HL-60 (cell line): ENCODE measurements around the gene SGSM1.
A peak's percentile ranks its signal among the peaks of the same experiment; 100 is the strongest.

Experiments used
- DNase-seq, 2 experiments: peaks; one replicate each; pipeline ENCODE4 v3.0.0-alpha.2; 2010 to 2020; ENCODE audit warnings: low read depth in 1 of 2, low spot score in 1 of 2
- H3K27ac ChIP-seq: fragments of 250-450 bp; sonication (Bioruptor Pico); replicated peaks from 2 replicates; pipeline ENCODE4 v1.5.1; 2020; ENCODE audit warnings: mild to moderate bottlenecking, moderate library complexity
- H3K27me3 ChIP-seq: fragments of 250-450 bp; sonication (Bioruptor Pico); 2 replicates; pipeline ENCODE4 v1.5.1; 2021; ENCODE audit warnings: mild to moderate bottlenecking, moderate library complexity; ENCODE audit not compliant: insufficient read depth, poor library complexity, severe bottlenecking
- H3K4me3 ChIP-seq: replicated peaks from 2 replicates; pipeline ENCODE4 v1.5.1; 2011; ENCODE audit warnings: mild to moderate bottlenecking, control low read depth, low read length; ENCODE audit not compliant: insufficient read depth
- GABPA ChIP-seq: IDR thresholded peaks from 2 replicates; pipeline ENCODE4 v1.6.1; 2012; ENCODE audit warnings: low read depth
- POLR2AphosphoS5 ChIP-seq: IDR thresholded peaks from 2 replicates; pipeline ENCODE4 v1.6.1; 2012; ENCODE audit warnings: low read depth
- REST ChIP-seq: IDR thresholded peaks from 2 replicates; pipeline ENCODE4 v1.6.1; 2012; ENCODE audit warnings: low read depth; ENCODE audit not compliant: insufficient replicate concordance
- SPI1 ChIP-seq: IDR thresholded peaks from 2 replicates; pipeline ENCODE4 v1.6.1; 2012; ENCODE audit warnings: low read depth, mild to moderate bottlenecking, borderline replicate concordance
- TF ChIP-seq, protein P1 (sequence below): IDR thresholded peaks from one replicate; pipeline ENCODE4 v1.5.1; 2011; ENCODE audit warnings: low read length, control low read depth, inconsistent platforms; ENCODE audit not compliant: insufficient read depth

The SGSM1 gene

DNA sequence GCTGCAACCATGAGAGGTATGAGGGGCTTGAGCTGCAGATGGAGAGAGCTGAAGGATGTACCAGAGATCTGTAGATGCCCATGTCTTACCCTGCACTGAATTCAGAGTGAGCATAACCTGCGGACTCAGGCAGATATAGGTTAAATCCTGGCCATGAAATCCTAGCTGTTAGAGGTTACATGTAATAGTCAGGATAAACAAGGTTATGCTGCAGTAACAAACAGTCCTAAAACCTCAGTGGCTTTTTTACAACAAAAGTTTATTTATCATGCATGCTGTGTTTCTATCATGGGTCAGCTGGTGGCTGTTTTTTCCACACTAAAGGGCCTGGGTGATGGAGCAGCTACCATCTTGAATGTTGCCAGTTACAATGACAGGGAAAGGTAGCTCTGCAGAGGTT is 70.7 kb downstream of the SGSM1 start:
- Histone ChIP-seq H3K27ac (no peak overlapping the region), H3K27me3 (no peaks in the 10 kb centered on the region), H3K4me3 (no peak overlapping the region)
- no peak for TF ChIP-seq GABPA
- TF ChIP-seq POLR2AphosphoS5, result no peak
- TF ChIP-seq REST, result no peak
- DNase-seq, result no peak

GRCh38 chr22:24878969-24879368 is 73.0 kb downstream of the SGSM1 start:
- Histone ChIP-seq H3K4me3 (no peak overlapping the region), H3K27me3 (no peaks in the 10 kb centered on the region), H3K27ac (no peak overlapping the region)

DNA sequence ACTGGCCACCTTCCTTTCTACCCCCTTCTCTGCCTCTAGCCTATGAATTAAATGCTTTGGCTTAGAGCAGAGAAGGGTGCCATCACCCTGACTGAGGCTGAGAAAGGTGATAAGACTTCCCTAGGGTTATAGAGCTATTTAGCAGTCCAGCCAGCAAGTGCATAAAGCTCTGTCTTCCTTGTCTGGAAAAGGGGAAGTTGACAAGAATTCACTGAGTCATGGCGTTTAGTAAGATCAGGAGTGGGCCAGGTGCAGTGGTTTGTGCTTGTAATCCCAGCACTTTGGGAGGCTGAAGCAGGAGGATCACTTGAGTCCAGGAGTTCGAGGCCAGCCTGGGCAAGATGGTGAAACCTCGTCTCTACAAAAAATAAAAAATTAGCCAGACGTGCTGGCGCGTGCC is 77.4 kb downstream of the SGSM1 start:
- no peak for TF ChIP-seq GABPA
- TF ChIP-seq, protein P1, sequence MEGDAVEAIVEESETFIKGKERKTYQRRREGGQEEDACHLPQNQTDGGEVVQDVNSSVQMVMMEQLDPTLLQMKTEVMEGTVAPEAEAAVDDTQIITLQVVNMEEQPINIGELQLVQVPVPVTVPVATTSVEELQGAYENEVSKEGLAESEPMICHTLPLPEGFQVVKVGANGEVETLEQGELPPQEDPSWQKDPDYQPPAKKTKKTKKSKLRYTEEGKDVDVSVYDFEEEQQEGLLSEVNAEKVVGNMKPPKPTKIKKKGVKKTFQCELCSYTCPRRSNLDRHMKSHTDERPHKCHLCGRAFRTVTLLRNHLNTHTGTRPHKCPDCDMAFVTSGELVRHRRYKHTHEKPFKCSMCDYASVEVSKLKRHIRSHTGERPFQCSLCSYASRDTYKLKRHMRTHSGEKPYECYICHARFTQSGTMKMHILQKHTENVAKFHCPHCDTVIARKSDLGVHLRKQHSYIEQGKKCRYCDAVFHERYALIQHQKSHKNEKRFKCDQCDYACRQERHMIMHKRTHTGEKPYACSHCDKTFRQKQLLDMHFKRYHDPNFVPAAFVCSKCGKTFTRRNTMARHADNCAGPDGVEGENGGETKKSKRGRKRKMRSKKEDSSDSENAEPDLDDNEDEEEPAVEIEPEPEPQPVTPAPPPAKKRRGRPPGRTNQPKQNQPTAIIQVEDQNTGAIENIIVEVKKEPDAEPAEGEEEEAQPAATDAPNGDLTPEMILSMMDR, result no peak
- no peak for TF ChIP-seq POLR2AphosphoS5
- no peak for TF ChIP-seq REST
- peak; percentile 54; the same call in 1 of the 2 replicates for TF ChIP-seq SPI1
- Histone ChIP-seq H3K27ac (no peak overlapping the region; the same call in 1 of the 2 replicates), H3K4me3 (no peak overlapping the region), H3K27me3 (no peaks in the 10 kb centered on the region)
- peak in 1 of 2 experiments; percentile 68 for DNase-seq

More at GRCh38 chr22:24878969-24879368, 73.0 kb downstream of the SGSM1 start:
- no peak for DNase-seq
- TF ChIP-seq SPI1, result no peak
- no peak for TF ChIP-seq GABPA
- TF ChIP-seq, protein P1, result no peak
- no peak for TF ChIP-seq POLR2AphosphoS5
- no peak for TF ChIP-seq REST

DNA sequence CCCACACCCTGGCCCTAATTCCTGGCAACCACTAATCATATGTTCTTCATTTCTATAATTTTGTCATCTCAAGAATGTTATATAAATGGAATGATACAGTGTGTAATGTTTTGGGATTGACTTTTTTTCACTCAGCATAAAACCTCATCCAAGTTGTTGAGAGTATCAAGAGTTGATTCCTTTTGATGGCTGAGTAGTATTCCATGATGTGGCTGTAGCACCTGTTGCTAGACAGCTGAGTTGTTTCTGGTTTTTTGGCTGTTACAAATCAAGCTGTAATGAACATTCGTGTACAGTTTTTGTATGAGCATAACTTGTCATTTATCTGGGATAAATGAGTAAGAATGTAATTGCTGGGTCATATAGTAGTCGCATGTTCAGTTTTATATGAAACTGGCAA is 81.2 kb downstream of the SGSM1 start:
- H3K27me3 ChIP-seq, result no peaks in the 10 kb centered on the region
- no peak for DNase-seq
- no peak overlapping the region for H3K27ac ChIP-seq
- no peak overlapping the region for H3K4me3 ChIP-seq
- TF ChIP-seq SPI1, result no peak
- TF ChIP-seq, protein P1, result no peak
- no peak for TF ChIP-seq REST
- no peak for TF ChIP-seq GABPA
- no peak for TF ChIP-seq POLR2AphosphoS5
